IPS-11a (cell line): Measurements from ENCODE around the gene GZMM.

Experiments
- H3K4me3 ChIP-seq: one replicate; pipeline ENCODE4 v1.5.1; 2013; ENCODE audit warnings: low read depth, low read length, control low read depth

The GZMM gene

GRCh38 chr19:558770-559439 is 15.1 kb downstream of the GZMM start:
- no peak overlapping the region for H3K4me3 ChIP-seq

GRCh38 chr19:560121-560520 is 16.3 kb downstream of the GZMM start:
- H3K4me3 ChIP-seq: no peak overlapping the region

- no peak overlapping the region for H3K4me3 ChIP-seq
Observed at GRCh38 chr19:566403-566802, 22.6 kb downstream of the GZMM start.

- no peak overlapping the region for H3K4me3 ChIP-seq
Observed at GRCh38 chr19:566844-567243, 23.0 kb downstream of the GZMM start.

GRCh38 chr19:567296-567900 is 23.5 kb downstream of the GZMM start:
- no peak overlapping the region for H3K4me3 ChIP-seq

GRCh38 chr19:570251-570686 is 26.4 kb downstream of the GZMM start:
- no peak overlapping the region for H3K4me3 ChIP-seq

- H3K4me3 ChIP-seq: peak overlapping the region; percentile 54
Observed at GRCh38 chr19:570937-571565, 27.2 kb downstream of the GZMM start.

GRCh38 chr19:571566-571974 is 27.7 kb downstream of the GZMM start:
- H3K4me3 ChIP-seq: peak overlapping the region; percentile 54

GRCh38 chr19:572140-572742 is 28.4 kb downstream of the GZMM start, which contains the start of gene BSG:
TSS of gene BSG (plus strand) at chr19:572596. CDS start at chr19:572635, 39 bp downstream.
- H3K4me3 ChIP-seq: peak within 1 kb of the TSS; percentile 94

- H3K4me3 ChIP-seq: peak overlapping the region; percentile 94
Observed at GRCh38 chr19:572743-573518, 29.1 kb downstream of the GZMM start.

- H3K4me3 ChIP-seq: peak overlapping the region; percentile 94
Observed at GRCh38 chr19:573519-573825, 29.6 kb downstream of the GZMM start.

- no peak overlapping the region for H3K4me3 ChIP-seq
Observed at GRCh38 chr19:574658-575526, 31.0 kb downstream of the GZMM start.

- H3K4me3 ChIP-seq: no peak overlapping the region
Observed at GRCh38 chr19:575527-576506, 32.0 kb downstream of the GZMM start.

GRCh38 chr19:576768-577438 is 33.0 kb downstream of the GZMM start:
- H3K4me3 ChIP-seq: no peak overlapping the region

- H3K4me3 ChIP-seq: no peak overlapping the region
Observed at GRCh38 chr19:577439-578392, 33.9 kb downstream of the GZMM start.

- H3K4me3 ChIP-seq: no peak overlapping the region
Observed at GRCh38 chr19:579111-579841, 35.4 kb downstream of the GZMM start.

GRCh38 chr19:579842-580155 is 35.9 kb downstream of the GZMM start:
- no peak overlapping the region for H3K4me3 ChIP-seq
